ENCODE data around the gene MBNL3. TPM values are rescaled to one million over a fixed set of nuclear protein-coding genes. Genes with fewer than 3 reads are reported as not detected.

The MBNL3 gene
- total RNA-seq, 2 donors from 2014 or later, result 6.3 to 14.8 TPM

DNA sequence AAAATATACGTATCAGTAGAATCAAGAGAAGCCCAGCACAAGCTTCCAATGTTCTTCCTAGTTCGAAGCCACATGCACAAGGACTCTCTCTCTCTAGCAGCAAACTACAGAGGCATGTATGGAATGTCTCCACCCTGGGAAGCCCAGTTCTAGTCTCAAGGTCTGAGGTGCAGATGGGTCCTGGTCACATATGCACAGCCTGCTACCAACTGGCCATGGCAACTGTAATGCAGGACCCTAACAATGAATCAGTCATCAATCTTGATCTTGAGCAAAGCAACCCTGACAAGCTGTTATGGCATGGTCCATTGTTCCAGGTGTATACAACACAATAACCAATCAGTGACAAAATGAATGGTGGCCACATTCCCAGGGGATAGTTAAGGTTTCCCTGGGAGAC lies 55.8 kb downstream of the MBNL3 start:
- Histone ChIP-seq H3K9me3 (no peaks in the 10 kb centered on the region), H3K4me3 (no peak overlapping the region), H3K4me1 (no peaks in the 10 kb centered on the region), H3K27ac (no peak overlapping the region), H3K36me3 (replicated peaks in 1 of 2; ENCODE audit: insufficient read depth in 1 of 2, low read depth in 2 of 2) (no peaks in the 10 kb centered on the region), H3K27me3 (no peaks in the 10 kb centered on the region)
- intact Hi-C loops (cut with DNase I), result no loop called here
- no peak for TF ChIP-seq POLR2A (IDR thresholded peaks at IDR 0.05)
- TF ChIP-seq, protein P1, sequence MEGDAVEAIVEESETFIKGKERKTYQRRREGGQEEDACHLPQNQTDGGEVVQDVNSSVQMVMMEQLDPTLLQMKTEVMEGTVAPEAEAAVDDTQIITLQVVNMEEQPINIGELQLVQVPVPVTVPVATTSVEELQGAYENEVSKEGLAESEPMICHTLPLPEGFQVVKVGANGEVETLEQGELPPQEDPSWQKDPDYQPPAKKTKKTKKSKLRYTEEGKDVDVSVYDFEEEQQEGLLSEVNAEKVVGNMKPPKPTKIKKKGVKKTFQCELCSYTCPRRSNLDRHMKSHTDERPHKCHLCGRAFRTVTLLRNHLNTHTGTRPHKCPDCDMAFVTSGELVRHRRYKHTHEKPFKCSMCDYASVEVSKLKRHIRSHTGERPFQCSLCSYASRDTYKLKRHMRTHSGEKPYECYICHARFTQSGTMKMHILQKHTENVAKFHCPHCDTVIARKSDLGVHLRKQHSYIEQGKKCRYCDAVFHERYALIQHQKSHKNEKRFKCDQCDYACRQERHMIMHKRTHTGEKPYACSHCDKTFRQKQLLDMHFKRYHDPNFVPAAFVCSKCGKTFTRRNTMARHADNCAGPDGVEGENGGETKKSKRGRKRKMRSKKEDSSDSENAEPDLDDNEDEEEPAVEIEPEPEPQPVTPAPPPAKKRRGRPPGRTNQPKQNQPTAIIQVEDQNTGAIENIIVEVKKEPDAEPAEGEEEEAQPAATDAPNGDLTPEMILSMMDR (IDR thresholded peaks at IDR 0.05), result no peak
- ATAC-seq (no peak), DNase-seq (no peak)
- WGBS, 2 donors, result 85 to 100% methylated on average over 2 of the region's 2 CpGs

DNA sequence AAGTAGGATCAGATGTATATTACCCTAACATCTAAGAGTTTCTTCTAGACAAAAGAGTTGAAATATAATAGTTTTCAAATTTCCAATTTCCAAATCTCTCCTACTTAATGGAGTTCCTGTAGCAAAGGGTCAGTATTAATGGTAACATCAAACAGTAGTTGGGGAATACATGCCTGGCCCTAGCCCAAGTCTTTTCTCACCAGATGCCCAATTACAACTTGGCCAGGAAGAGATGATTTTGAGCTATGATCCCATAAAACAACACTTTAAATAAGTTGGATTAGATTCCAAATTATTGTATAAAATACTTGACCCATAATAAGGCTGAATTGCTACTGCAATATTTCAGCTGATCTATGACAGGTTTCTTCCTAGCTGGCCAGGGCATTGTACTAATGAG lies 59.9 kb downstream of the MBNL3 start:
- intact Hi-C loops (cut with DNase I), result no loop called here
- no peaks in the 10 kb centered on the region for H3K4me1 ChIP-seq

DNA sequence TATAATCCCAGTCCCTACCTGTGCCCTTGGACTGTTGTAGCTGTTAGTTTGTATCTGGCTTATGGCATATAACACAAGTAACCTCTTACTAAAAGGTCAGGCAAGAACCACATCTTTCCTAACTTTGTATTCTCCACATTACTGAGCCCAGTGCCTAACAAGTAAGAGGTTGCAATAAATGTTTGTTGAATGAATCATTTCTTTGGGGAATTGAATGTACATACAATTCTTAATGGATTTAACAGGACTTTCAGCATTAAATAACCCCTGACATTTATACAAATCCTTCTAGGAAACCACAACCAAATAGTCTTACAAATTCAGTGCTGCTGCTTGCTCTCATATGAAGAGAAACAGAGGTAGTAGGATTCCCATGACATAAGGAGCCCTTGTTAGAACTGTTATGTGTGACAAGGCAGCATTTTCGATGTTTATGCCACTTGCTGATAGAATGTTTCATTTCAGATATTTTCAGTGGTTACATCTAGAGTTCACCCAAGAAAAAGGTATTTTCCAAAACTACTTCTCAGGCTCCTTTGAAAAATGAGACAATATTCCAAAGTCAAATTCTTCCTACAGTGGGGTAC lies 62.0 kb downstream of the MBNL3 start:
- WGBS, 2 donors, result 86 to 100% methylated on average over 1 of the region's 1 CpG
- no peak for TF ChIP-seq POLR2A (IDR thresholded peaks at IDR 0.05)
- TF ChIP-seq, protein P1 (IDR thresholded peaks at IDR 0.05), result no peak

More for the DNA sequence above, 59.9 kb downstream of the MBNL3 start:
- Histone ChIP-seq H3K27me3 (no peaks in the 10 kb centered on the region), H3K4me3 (no peak overlapping the region), H3K36me3 (replicated peaks in 1 of 2; ENCODE audit: insufficient read depth in 1 of 2, low read depth in 2 of 2) (no peaks in the 10 kb centered on the region), H3K9me3 (no peaks in the 10 kb centered on the region), H3K27ac (no peak overlapping the region)
- no peak for DNase-seq
- ATAC-seq, result no peak
- TF ChIP-seq, protein P1 (IDR thresholded peaks at IDR 0.05), result no peak
- no peak for TF ChIP-seq POLR2A (IDR thresholded peaks at IDR 0.05)

DNA sequence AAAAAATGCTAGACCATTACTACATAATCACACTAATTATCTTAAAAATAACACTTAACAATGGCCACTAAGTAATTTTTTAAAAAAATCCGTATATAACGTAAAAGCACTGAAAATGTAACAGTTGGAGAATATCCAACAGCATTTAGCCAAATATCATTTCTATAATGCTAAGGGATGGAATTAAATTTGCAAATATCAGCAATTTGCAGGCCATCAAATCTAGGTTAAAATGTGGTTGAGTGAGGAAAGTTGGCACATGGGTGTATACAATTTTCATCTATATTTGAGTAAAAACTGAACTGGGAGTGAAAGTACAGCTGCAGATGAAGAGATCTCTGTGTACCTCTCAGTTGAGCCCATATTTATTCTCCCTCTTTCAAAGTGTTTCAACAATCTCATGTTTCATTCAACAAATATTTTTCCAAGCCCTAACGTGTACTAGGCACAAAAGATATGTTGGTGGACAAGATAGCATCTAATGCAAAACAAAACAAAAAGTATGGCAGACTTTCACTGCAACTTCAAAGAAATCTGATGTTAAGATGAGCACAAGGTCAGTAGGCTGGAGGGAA lies 63.0 kb downstream of the MBNL3 start:
- no peak for DNase-seq
- Histone ChIP-seq H3K4me1 (no peaks in the 10 kb centered on the region), H3K36me3 (replicated peaks in 1 of 2; ENCODE audit: insufficient read depth in 1 of 2, low read depth in 2 of 2) (no peaks in the 10 kb centered on the region), H3K27ac (no peak overlapping the region), H3K27me3 (no peaks in the 10 kb centered on the region), H3K4me3 (no peak overlapping the region), H3K9me3 (no peaks in the 10 kb centered on the region)
- no peak for TF ChIP-seq POLR2A (IDR thresholded peaks at IDR 0.05)
- TF ChIP-seq, protein P1 (IDR thresholded peaks at IDR 0.05), result no peak
- intact Hi-C loops (cut with DNase I), result no loop called here
- 61 to 62% methylated on average over 3 of the region's 3 CpGs for WGBS, 2 donors
- no peak for ATAC-seq

More for the DNA sequence above, 62.0 kb downstream of the MBNL3 start:
- intact Hi-C loops (cut with DNase I), result no loop called here
- no peak for ATAC-seq
- Histone ChIP-seq H3K4me3 (no peak overlapping the region), H3K4me1 (no peaks in the 10 kb centered on the region), H3K9me3 (no peaks in the 10 kb centered on the region), H3K27ac (no peak overlapping the region), H3K36me3 (replicated peaks in 1 of 2; ENCODE audit: insufficient read depth in 1 of 2, low read depth in 2 of 2) (no peaks in the 10 kb centered on the region), H3K27me3 (no peaks in the 10 kb centered on the region)
- no peak for DNase-seq

DNA sequence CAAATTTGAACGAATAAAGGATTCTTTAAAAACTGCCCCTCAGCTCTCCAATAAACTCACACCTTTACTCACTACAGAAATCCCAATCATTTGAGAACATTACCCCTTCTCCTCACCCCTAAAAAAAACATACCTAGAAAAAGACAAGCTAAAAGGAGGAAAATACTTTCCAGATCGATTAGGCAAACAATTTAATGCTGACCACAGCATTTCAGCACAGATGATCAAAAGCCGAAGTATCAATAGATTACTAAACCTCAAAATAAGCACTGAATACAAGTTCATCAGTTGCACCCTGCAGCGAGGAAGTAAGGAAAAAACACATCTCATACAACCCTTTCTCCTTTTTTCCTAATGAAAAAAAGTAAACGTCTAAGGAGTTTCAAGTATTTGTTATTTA lies 65.5 kb downstream of the MBNL3 start:
- no peaks in the 10 kb centered on the region for H3K9me3 ChIP-seq
- no peak overlapping the region for H3K27ac ChIP-seq
- H3K27me3 ChIP-seq, result no peaks in the 10 kb centered on the region
- no peak for TF ChIP-seq POLR2A (IDR thresholded peaks at IDR 0.05)
- TF ChIP-seq, protein P1 (IDR thresholded peaks at IDR 0.05), result no peak
- ATAC-seq, result no peak
- H3K4me1 ChIP-seq, result no peaks in the 10 kb centered on the region
- DNase-seq, result no peak
- H3K4me3 ChIP-seq, result no peak overlapping the region
- WGBS, 2 donors, result 64 to 71% methylated on average over 5 of the region's 5 CpGs
- H3K36me3 ChIP-seq (replicated peaks in 1 of 2; ENCODE audit: insufficient read depth in 1 of 2, low read depth in 2 of 2), result no peaks in the 10 kb centered on the region
- intact Hi-C loops (cut with DNase I), result no loop called here

Data from body of pancreas (tissue), 4 donors.